A673 (cell line): ENCODE data around the gene HARS2. TPM values are rescaled to one million over a fixed set of nuclear protein-coding genes. Genes with fewer than 3 reads are reported as not detected.
"Not testable (repeated sequence)": the region's sequence is repeated elsewhere in the genome, so short reads cannot be mapped to it uniquely, and the experiment has no call there.

Source experiments
- BruUV-seq: library from RNA; stranded (reverse); fragments of 400-500 nt; replicated peaks from 2 replicates; lab custom pipeline; 2021; lab: Mats Ljungman, UMichigan
- CTCF ChIA-PET: fragments of 300-600 bp; sonication (Branson Sonifier 250); formaldehyde crosslinking; loops from one replicate; lab custom pipeline; 2022; ENCODE audit warnings: antibody characterized with exemption; lab: Charles Lee
- POLR2A ChIA-PET: fragments of 300-600 bp; sonication (Branson Sonifier 250); formaldehyde crosslinking; loops from one replicate; lab custom pipeline; 2022; ENCODE audit warnings: antibody characterized with exemption; ENCODE audit not compliant: low non-redundant PET; lab: Charles Lee
- DNase-seq: peaks from one replicate; pipeline ENCODE4 v3.0.0-alpha.2; 2015; ENCODE audit warnings: low spot score
- H3K27ac ChIP-seq: fragments of 200-600 bp; sonication (generic); 2 replicates; pipeline ENCODE4 v1.5.1; 2016; ENCODE audit warnings: mixed run types, low read depth, mild to moderate bottlenecking, mixed read lengths, antibody characterized with exemption, low read length; ENCODE audit not compliant: poor library complexity, severe bottlenecking
- H3K27me3 ChIP-seq: fragments of 200-600 bp; sonication (generic); replicated peaks from 2 replicates; pipeline ENCODE4 v1.6.1; 2017; ENCODE audit warnings: mixed run types, low read depth, mild to moderate bottlenecking, mixed read lengths, antibody characterized with exemption, low read length; ENCODE audit not compliant: insufficient read depth, poor library complexity
- H3K36me3 ChIP-seq: fragments of 200-600 bp; sonication (generic); 2 replicates; pipeline ENCODE4 v1.6.1; 2016; ENCODE audit warnings: mixed run types, mild to moderate bottlenecking, mixed read lengths, antibody characterized with exemption, low read length; ENCODE audit not compliant: insufficient read depth, poor library complexity, severe bottlenecking
- H3K4me1 ChIP-seq: fragments of 200-600 bp; sonication (generic); 2 replicates; pipeline ENCODE4 v1.6.1; 2017; ENCODE audit warnings: mixed run types, mild to moderate bottlenecking, mixed read lengths, antibody characterized with exemption, low read length; ENCODE audit not compliant: insufficient read depth, poor library complexity, severe bottlenecking
- H3K4me3 ChIP-seq: fragments of 200-600 bp; sonication (generic); 2 replicates; pipeline ENCODE4 v1.5.1; 2016; ENCODE audit warnings: low read depth, mixed run types, mild to moderate bottlenecking, mixed read lengths, low read length; ENCODE audit not compliant: poor library complexity, severe bottlenecking
- H3K9me3 ChIP-seq: fragments of 200-600 bp; sonication (generic); 2 replicates; pipeline ENCODE4 v1.6.1; 2016; ENCODE audit warnings: mixed run types, low read depth, mild to moderate bottlenecking, mixed read lengths, antibody characterized with exemption, low read length; ENCODE audit not compliant: poor library complexity, severe bottlenecking
- EZH2 ChIP-seq: fragments of 200-600 bp; sonication (generic); IDR thresholded peaks from 2 replicates; pipeline ENCODE4 v1.6.1; 2017; ENCODE audit warnings: borderline replicate concordance, low read depth, mild to moderate bottlenecking, mixed read lengths, antibody characterized with exemption, low read length; ENCODE audit not compliant: poor library complexity, severe bottlenecking
- intact Hi-C: fragments of 100-400 bp; cut with micrococcal nuclease; formaldehyde crosslinking; loops from one replicate; pipeline ENCODE4 v1.10.0; 2022; ENCODE audit not compliant: unreplicated experiment
- total RNA-seq: library from RNA; stranded (reverse); gene quantifications from 2 replicates; pipeline ENCODE4 v1.2.3, GENCODE V29; 2021
- TF ChIP-seq, protein P1 (sequence below): fragments of 300-800, 200-600 bp; sonication (generic); conservative IDR thresholded peaks from 2 replicates; pipeline ENCODE4 v1.5.1; 2017; ENCODE audit warnings: low read depth, mild to moderate bottlenecking, antibody characterized with exemption, low read length, moderate library complexity, mixed read lengths

The HARS2 gene
- total RNA-seq, 1 experiment from 2014 or later: 33.0 TPM

DNA sequence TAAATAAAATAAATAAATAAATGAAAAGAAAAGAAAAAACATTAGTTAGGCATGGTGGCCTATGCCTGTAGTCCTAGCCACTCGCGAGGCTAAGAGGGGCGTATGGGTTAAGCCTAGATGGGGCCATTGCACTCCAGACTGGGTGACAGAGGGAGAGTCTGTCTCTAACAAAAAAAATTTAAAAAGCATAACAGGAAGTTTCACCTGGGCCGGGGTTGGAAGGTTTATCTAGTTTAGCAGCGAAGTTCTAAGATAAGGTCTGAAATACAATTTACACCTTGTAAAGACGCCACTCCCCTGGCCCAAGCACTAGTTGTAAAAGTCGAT is 27.0 kb downstream of the HARS2 start:
- no peaks in the 10 kb centered on the region for H3K36me3 ChIP-seq
- H3K9me3 ChIP-seq: no peaks in the 10 kb centered on the region
- no peaks in the 10 kb centered on the region for H3K27me3 ChIP-seq
- intact Hi-C loops: loop anchor here (10.0 kb wide), 1 partner anchor 163 kb away; the partner anchor contains the start of gene SRA1
- no peak for DNase-seq
- H3K4me1 ChIP-seq: no peaks in the 10 kb centered on the region
- no peak for TF ChIP-seq EZH2
- TF ChIP-seq, protein P1, sequence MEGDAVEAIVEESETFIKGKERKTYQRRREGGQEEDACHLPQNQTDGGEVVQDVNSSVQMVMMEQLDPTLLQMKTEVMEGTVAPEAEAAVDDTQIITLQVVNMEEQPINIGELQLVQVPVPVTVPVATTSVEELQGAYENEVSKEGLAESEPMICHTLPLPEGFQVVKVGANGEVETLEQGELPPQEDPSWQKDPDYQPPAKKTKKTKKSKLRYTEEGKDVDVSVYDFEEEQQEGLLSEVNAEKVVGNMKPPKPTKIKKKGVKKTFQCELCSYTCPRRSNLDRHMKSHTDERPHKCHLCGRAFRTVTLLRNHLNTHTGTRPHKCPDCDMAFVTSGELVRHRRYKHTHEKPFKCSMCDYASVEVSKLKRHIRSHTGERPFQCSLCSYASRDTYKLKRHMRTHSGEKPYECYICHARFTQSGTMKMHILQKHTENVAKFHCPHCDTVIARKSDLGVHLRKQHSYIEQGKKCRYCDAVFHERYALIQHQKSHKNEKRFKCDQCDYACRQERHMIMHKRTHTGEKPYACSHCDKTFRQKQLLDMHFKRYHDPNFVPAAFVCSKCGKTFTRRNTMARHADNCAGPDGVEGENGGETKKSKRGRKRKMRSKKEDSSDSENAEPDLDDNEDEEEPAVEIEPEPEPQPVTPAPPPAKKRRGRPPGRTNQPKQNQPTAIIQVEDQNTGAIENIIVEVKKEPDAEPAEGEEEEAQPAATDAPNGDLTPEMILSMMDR: no peak
- ChIA-PET POLR2A (no interaction called here), CTCF (no interaction called here)
- no peak overlapping the region for H3K4me3 ChIP-seq
- no peak overlapping the region for H3K27ac ChIP-seq
- BruUV-seq: no TSS peak

GRCh38 chr5:140720738-140721137 is 29.5 kb downstream of the HARS2 start:
- H3K36me3 ChIP-seq, H3K27me3 ChIP-seq, DNase-seq, H3K9me3 ChIP-seq, H3K27ac ChIP-seq, BruUV-seq, H3K4me1 ChIP-seq, H3K4me3 ChIP-seq: not testable (repeated sequence)
- intact Hi-C loops: loop anchor here (1.0 kb wide), 1 partner anchor 357 kb away; no protein-coding TSS in a partner anchor
- CTCF ChIA-PET: interaction anchor here (0.6 to 1.0 kb wide), 6 partner anchors 10 to 648 kb away, joined by 3 to 6 read pairs (median 4); no protein-coding TSS in a partner anchor
- POLR2A ChIA-PET: interaction anchor here (0.7 kb wide), 1 partner anchor 188 kb away, joined by 3 read pairs; no protein-coding TSS in a partner anchor

DNA sequence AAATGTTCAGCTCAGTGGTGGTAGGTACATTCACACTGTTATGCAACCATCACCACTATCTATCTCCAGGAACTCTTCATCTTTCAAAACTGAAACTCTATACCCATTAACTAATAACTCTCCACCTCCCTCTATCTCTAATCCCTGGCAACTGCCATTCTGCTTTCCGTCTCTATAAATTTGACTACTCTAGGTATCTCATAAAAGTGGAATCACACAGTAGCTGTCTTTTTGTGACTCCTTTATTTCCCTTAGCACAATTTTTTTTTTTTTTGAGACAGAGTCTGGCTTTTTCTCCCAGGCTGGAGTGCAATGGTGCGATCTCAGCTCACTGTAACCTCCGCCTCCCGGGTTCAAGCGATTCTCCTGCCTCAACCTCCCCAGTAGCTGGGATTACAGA is 30.1 kb downstream of the HARS2 start:
- peak; percentile 26 for DNase-seq
- H3K36me3 ChIP-seq, H3K27me3 ChIP-seq, BruUV-seq, H3K4me3 ChIP-seq, H3K9me3 ChIP-seq, intact Hi-C loops, POLR2A ChIA-PET, H3K27ac ChIP-seq, H3K4me1 ChIP-seq: not testable (repeated sequence)
- CTCF ChIA-PET: interaction anchor here (0.6 to 1.0 kb wide), 2 partner anchors 11 to 349 kb away, joined by 3 to 5 read pairs; no protein-coding TSS in a partner anchor
- TF ChIP-seq, protein P1: peak; percentile 35
